ENCODE measurements around the gene RAB3A. TPM values are rescaled to one million over a fixed set of nuclear protein-coding genes. Genes with fewer than 3 reads are reported as not detected.

RAB3A gene
- total and polyA plus RNA-seq, 12 donors = 2.3 to 32.3 (median 6.2) TPM

DNA sequence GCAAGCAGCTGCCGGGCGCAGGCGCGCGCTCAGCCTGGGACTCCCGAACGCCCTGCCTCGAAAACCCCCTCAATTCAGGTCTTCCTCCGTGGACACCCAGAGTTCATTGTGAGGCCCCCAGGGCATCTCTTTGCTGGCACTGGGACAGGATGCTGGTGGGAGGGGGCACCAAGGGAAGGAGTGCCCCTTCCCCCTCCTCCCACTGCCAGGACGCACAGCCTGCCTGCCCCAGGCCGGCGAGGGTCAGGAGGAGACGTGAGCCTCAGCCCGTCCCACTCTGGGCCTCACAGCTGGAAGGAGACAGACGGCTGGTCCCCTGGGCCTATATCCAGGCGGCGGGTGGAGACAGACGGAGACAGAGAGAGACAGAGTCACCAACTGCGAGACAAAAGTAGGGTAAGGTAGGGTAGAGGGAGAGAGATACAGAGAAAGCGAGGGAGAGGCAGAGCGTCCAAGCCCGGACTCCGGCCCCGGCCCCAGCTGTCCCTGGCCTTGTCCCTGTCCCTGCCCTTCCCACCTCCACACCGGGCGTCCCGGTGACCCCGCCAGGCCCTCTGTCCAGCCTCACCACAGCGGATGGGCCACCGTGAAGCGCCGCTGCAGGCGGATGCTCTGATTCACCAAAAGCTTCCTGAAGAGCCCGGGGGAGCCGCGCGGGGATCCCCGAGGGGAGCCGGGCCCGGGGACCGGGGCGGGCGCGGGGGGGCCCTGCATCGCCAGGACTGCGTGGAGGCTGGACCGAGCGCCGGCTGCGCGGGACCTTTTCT lies 22.0 kb upstream of the RAB3A start, which contains the start of gene PDE4C:
Gene PDE4C (minus strand): TSS at position 737 of the 767 bp plus-strand sequence. CDS start 23 bp downstream, at position 714.
- intact Hi-C loops (cut with DNase I) = no loop called here
- peak in 3 of 7 donors; percentile 25 to 36 (median 33) for DNase-seq
- WGBS, 4 donors = 6 to 14% (median 7%) methylated on average over 16 to 51 of the region's 51 CpGs
- no peak within 1 kb of the TSS for H3K4me3 ChIP-seq
- H3K9me3 ChIP-seq (replicated peaks in 1 of 3) = no peaks in the 10 kb centered on the region
- peaks cover 24% of the 10 kb centered on the region for H3K27me3 ChIP-seq
- peaks cover 7 to 18% of the 10 kb centered on the region in 2 donors for H3K4me1 ChIP-seq (replicated peaks in 1 of 2)
- peak within 1 kb of the TSS in 2 of 5 donors; percentile 10 to 66 for H3K27ac ChIP-seq
- H3K36me3 ChIP-seq (replicated peaks in 1 of 2) = no peaks in the 10 kb centered on the region
- TF ChIP-seq CTCF (IDR thresholded peaks at IDR 0.05) = no peak
- no peak for TF ChIP-seq POLR2A (IDR thresholded peaks at IDR 0.05)

- WGBS, 4 donors = 13 to 21% (median 18%) methylated on average over 8 to 16 of the region's 16 CpGs
These were observed 21.5 kb upstream of the RAB3A start for GRCh38 chr19:18225355-18225701.

GRCh38 chr19:18224525-18225354 lies 20.9 kb upstream of the RAB3A start:
- Histone ChIP-seq H3K36me3 (replicated peaks in 1 of 2) (no peaks in the 10 kb centered on the region), H3K9me3 (replicated peaks in 1 of 3) (no peaks in the 10 kb centered on the region), H3K27ac (peak overlapping the region in 2 of 5 donors; percentile 61 to 66), H3K27me3 (peaks cover 24% of the 10 kb centered on the region), H3K4me1 (replicated peaks in 1 of 2) (peaks cover 7 to 18% of the 10 kb centered on the region in 2 donors), H3K4me3 (peak overlapping the region in 2 of 4 donors; percentile 12 to 33)
- peak; percentile 98 to 100 (median 100) for DNase-seq
- intact Hi-C loops (cut with DNase I) = no loop called here
- no peak for TF ChIP-seq CTCF (IDR thresholded peaks at IDR 0.05)
- no peak for TF ChIP-seq POLR2A (IDR thresholded peaks at IDR 0.05)
- 1 to 4% (median 2%) methylated on average over 20 to 81 of the region's 81 CpGs for WGBS, 4 donors

More at GRCh38 chr19:18225355-18225701, 21.5 kb upstream of the RAB3A start:
- intact Hi-C loops (cut with DNase I) = no loop called here
- H3K36me3 ChIP-seq (replicated peaks in 1 of 2) = no peaks in the 10 kb centered on the region
- H3K27me3 ChIP-seq = peaks cover 24% of the 10 kb centered on the region
- DNase-seq = no peak
- H3K4me3 ChIP-seq = no peak overlapping the region
- TF ChIP-seq POLR2A (IDR thresholded peaks at IDR 0.05) = no peak
- H3K27ac ChIP-seq = peak overlapping the region in 2 of 5 donors; percentile 10 to 66
- H3K4me1 ChIP-seq (replicated peaks in 1 of 2) = peaks cover 7 to 18% of the 10 kb centered on the region in 2 donors
- H3K9me3 ChIP-seq (replicated peaks in 1 of 3) = no peaks in the 10 kb centered on the region

DNA sequence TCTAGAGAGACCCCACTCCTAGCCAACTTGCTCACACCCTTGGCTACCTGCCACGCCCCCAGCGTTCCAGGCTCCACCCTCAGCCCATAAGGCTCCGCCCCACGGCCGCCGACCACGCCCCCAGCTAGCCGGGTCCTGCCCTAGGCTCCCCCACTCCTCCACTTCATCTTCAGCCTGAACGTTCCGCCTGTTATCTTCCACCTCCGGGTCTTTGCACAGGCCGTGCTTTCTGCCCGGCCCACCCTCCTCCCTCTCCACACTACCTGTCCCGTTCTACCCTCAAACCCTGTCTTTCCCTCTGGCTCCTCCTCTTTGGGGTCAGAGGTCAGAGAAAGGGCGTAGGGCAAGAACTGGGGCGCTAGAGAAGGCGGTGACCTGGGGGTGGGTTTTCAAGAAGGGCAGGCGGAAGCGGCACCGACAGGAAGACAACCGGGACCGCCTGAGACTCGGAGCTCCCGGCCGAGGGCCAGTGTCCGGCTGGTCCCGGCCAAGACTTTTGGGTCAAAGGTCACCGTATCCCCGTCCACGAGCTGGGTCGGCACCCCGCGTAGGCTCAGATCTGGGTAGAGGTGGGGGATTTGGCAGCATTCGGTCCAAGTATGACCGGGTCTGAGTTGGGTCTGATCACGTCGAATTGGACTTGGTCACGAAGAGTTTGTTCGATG lies 20.1 kb upstream of the RAB3A start:
- no peak for TF ChIP-seq POLR2A (IDR thresholded peaks at IDR 0.05)
- TF ChIP-seq CTCF (IDR thresholded peaks at IDR 0.05) = no peak
- WGBS, 4 donors = 4 to 9% (median 5%) methylated on average over 20 to 39 of the region's 39 CpGs
- Histone ChIP-seq H3K27me3 (peaks cover 24% of the 10 kb centered on the region), H3K9me3 (replicated peaks in 1 of 3) (no peaks in the 10 kb centered on the region), H3K27ac (peak overlapping the region in 1 of 5 donors; percentile 61), H3K36me3 (replicated peaks in 1 of 2) (no peaks in the 10 kb centered on the region), H3K4me3 (peak overlapping the region in 2 of 4 donors; percentile 23 to 33), H3K4me1 (replicated peaks in 1 of 2) (peaks cover 7 to 18% of the 10 kb centered on the region in 2 donors)
- intact Hi-C loops (cut with DNase I) = no loop called here
- peak in 6 of 7 donors; percentile 14 to 64 (median 47) for DNase-seq

Measured in adrenal gland (tissue), 12 donors.